GM21737 (cell line): ENCODE data around the gene HGS.
"Not testable (repeated sequence)": the region's sequence is repeated elsewhere in the genome, so short reads cannot be mapped to it uniquely, and the experiment has no call there.

Experiments used
- ATAC-seq: cut with Tn5 transposase; IDR thresholded peaks from one replicate; pipeline ENCODE4 v1.9.1; 2021; ENCODE audit warnings: mild to moderate bottlenecking, moderate library complexity; ENCODE audit not compliant: unreplicated experiment

The HGS gene

GRCh38 chr17:81656118-81656743 is 27.6 kb upstream of the HGS start, which contains the start of gene PDE6G:
Gene PDE6G, minus strand, starts transcription at chr17:81656542. Its CDS starts 3,237 bp downstream, at chr17:81653305.
- ATAC-seq: no peak

GRCh38 chr17:81656835-81657234 is 27.0 kb upstream of the HGS start:
- no peak for ATAC-seq

GRCh38 chr17:81659038-81659437 is 24.8 kb upstream of the HGS start:
- no peak for ATAC-seq

- no peak for ATAC-seq
Measured at GRCh38 chr17:81660441-81660840, 23.4 kb upstream of the HGS start.

GRCh38 chr17:81662002-81662401 is 21.8 kb upstream of the HGS start:
- ATAC-seq: no peak

- ATAC-seq: no peak
Measured at GRCh38 chr17:81664051-81664470, 19.8 kb upstream of the HGS start.

- ATAC-seq: no peak
Measured at GRCh38 chr17:81665205-81666091, 18.4 kb upstream of the HGS start.

- ATAC-seq: peak; percentile 10
Measured at GRCh38 chr17:81666092-81666341, 17.8 kb upstream of the HGS start.

GRCh38 chr17:81666342-81667191 is 17.2 kb upstream of the HGS start, which contains the start of the genes CCDC137 and OXLD1:
Gene CCDC137, plus strand, starts transcription at chr17:81666737. Its CDS starts 30 bp downstream, at chr17:81666767.
Gene OXLD1, minus strand, starts transcription at chr17:81666605. Its CDS starts 28 bp downstream, at chr17:81666577.
- ATAC-seq: peak; percentile 79

- ATAC-seq: no peak
Measured at GRCh38 chr17:81667754-81668153, 16.1 kb upstream of the HGS start.

- no peak for ATAC-seq
Measured at GRCh38 chr17:81672504-81672903, 11.3 kb upstream of the HGS start.

- ATAC-seq: no peak
Measured at GRCh38 chr17:81672954-81673353, 10.9 kb upstream of the HGS start.

GRCh38 chr17:81673561-81674258 is 10.1 kb upstream of the HGS start:
- ATAC-seq: no peak

GRCh38 chr17:81675515-81676221 is 8.1 kb upstream of the HGS start:
- not testable (repeated sequence) for ATAC-seq

GRCh38 chr17:81676906-81677305 is 6.9 kb upstream of the HGS start:
- ATAC-seq: no peak

GRCh38 chr17:81680150-81680549 is 3.7 kb upstream of the HGS start:
- ATAC-seq: no peak

- no peak for ATAC-seq
Measured at GRCh38 chr17:81681672-81682071, 2.1 kb upstream of the HGS start.

GRCh38 chr17:81682565-81683207 is 1.1 kb upstream of the HGS start:
- no peak for ATAC-seq

- ATAC-seq: peak; percentile 25
Measured at GRCh38 chr17:81683208-81683583, 615 bp upstream of the HGS start.
